Endothelial cell of umbilical vein (primary cell): ENCODE data around the gene GRK1. TPM values are rescaled to one million over a fixed set of nuclear protein-coding genes. Genes with fewer than 3 reads are reported as not detected.

Experiments
- BruUV-seq: library from RNA; stranded (reverse); fragments of 400-500 nt; replicated peaks from 2 replicates; lab custom pipeline; 2021; lab: Mats Ljungman, UMichigan
- CTCF ChIA-PET: fragments of 300-600, 350-600 bp; sonication (Branson Sonifier 250); formaldehyde crosslinking; loops from one replicate; lab custom pipeline; 2021; ENCODE audit warnings: antibody characterized with exemption, inconsistent platforms; lab: Charles Lee
- POLR2A ChIA-PET: fragments of 300-600, 350-600 bp; sonication (Branson Sonifier 250); formaldehyde crosslinking; loops from one replicate; lab custom pipeline; 2021; ENCODE audit warnings: antibody characterized with exemption, inconsistent platforms; lab: Charles Lee
- DNase-seq: peaks from one replicate; pipeline ENCODE4 v3.0.0-alpha.2; 2011; ENCODE audit warnings: low read depth, low spot score
- FAIRE-seq: peaks from 2 replicates; lab custom pipeline; 2011; peaks lifted over from hg19 to GRCh38; lab: Jason Lieb, UNC
- H2AFZ ChIP-seq: 2 replicates; pipeline ENCODE4 v1.6.0; 2012; ENCODE audit warnings: low read depth, low read length, control low read depth, inconsistent platforms
- H3K27ac ChIP-seq: 2 replicates; pipeline ENCODE4 v1.5.1; 2011; ENCODE audit warnings: low read depth, mild to moderate bottlenecking, control low read depth, low read length, moderate library complexity; ENCODE audit not compliant: insufficient read depth
- H3K27me3 ChIP-seq, 2 experiments: 2 replicates each; pipeline versions ENCODE4 v1.6.0 to v1.6.1; 2011; ENCODE audit warnings: low read length in 2 of 2, mixed read lengths in 1 of 2; ENCODE audit not compliant: control insufficient read depth in 2 of 2, insufficient read depth in 2 of 2
- H3K36me3 ChIP-seq, 2 experiments: 2 replicates in 1 of 2; 3 replicates in 1 of 2; pipeline ENCODE4 v1.5.1; 2011; ENCODE audit warnings: low read length in 2 of 2, mild to moderate bottlenecking in 1 of 2, moderate library complexity in 1 of 2; ENCODE audit not compliant: control insufficient read depth in 2 of 2, insufficient read depth in 2 of 2; ENCODE audit errors: extremely low read depth in 1 of 2
- H3K4me1 ChIP-seq: 3 replicates; pipeline ENCODE4 v1.5.1; 2011; ENCODE audit warnings: mild to moderate bottlenecking, low read length; ENCODE audit not compliant: control insufficient read depth, insufficient read depth; ENCODE audit errors: extremely low read depth
- H3K4me2 ChIP-seq: 2 replicates; pipeline ENCODE4 v1.6.1; 2011; ENCODE audit warnings: low read length, control low read depth, mixed read lengths; ENCODE audit not compliant: insufficient read depth
- H3K4me3 ChIP-seq, 3 experiments: fragments of 200-600 bp in 1 of 3; sonication (generic), shearing (Covaris generic) in 1 of 3; replicated peaks in 1 of 3; 2 replicates each; pipeline ENCODE4 v1.5.1; 2011 to 2016; ENCODE audit warnings: control low read depth in 3 of 3, low read length in 3 of 3, mild to moderate bottlenecking in 2 of 3, inconsistent platforms in 1 of 3, low read depth in 1 of 3, moderate library complexity in 1 of 3; ENCODE audit not compliant: insufficient read depth in 1 of 3
- H3K79me2 ChIP-seq: 2 replicates; pipeline ENCODE4 v1.6.0; 2012; ENCODE audit warnings: low read length, inconsistent platforms; ENCODE audit not compliant: control insufficient read depth, insufficient read depth
- H3K9ac ChIP-seq: replicated peaks from 2 replicates; pipeline ENCODE3; 2011; ENCODE audit warnings: low read length, control low read depth; ENCODE audit not compliant: insufficient read depth; ENCODE audit errors: extremely low read depth
- H3K9me1 ChIP-seq: replicated peaks from 3 replicates; pipeline ENCODE4 v1.6.0; 2011; ENCODE audit warnings: mild to moderate bottlenecking, low read length; ENCODE audit not compliant: control insufficient read depth, insufficient read depth; ENCODE audit errors: extremely low read depth
- H3K9me3 ChIP-seq: replicated peaks from 2 replicates; pipeline ENCODE4 v1.5.1; 2012; ENCODE audit warnings: low read length, inconsistent platforms; ENCODE audit not compliant: control insufficient read depth, insufficient read depth
- H4K20me1 ChIP-seq: replicated peaks from 2 replicates; pipeline ENCODE3; 2011; ENCODE audit warnings: mild to moderate bottlenecking, low read length; ENCODE audit not compliant: control insufficient read depth, insufficient read depth; ENCODE audit errors: extremely low read depth
- FOS ChIP-seq: IDR thresholded peaks from 2 replicates; pipeline ENCODE4 v1.6.1; 2011; ENCODE audit warnings: mild to moderate bottlenecking, low read length, moderate library complexity, borderline replicate concordance; ENCODE audit not compliant: insufficient read depth
- GATA2 ChIP-seq: IDR thresholded peaks from 2 replicates; pipeline ENCODE4 v1.7.0; 2011; ENCODE audit warnings: low read depth, mild to moderate bottlenecking, moderate library complexity, mixed read lengths, low read length; ENCODE audit not compliant: insufficient read length, insufficient read depth
- JUN ChIP-seq: IDR thresholded peaks from 2 replicates; pipeline ENCODE4 v1.6.1; 2011; ENCODE audit warnings: borderline replicate concordance, low read depth; ENCODE audit not compliant: insufficient read length, insufficient read depth
- POLR2A ChIP-seq: IDR thresholded peaks from 2 replicates; pipeline ENCODE4 v1.6.1; 2012; ENCODE audit warnings: low read depth, mild to moderate bottlenecking, control low read depth, low read length
- POLR2AphosphoS5 ChIP-seq: IDR thresholded peaks from 2 replicates; pipeline ENCODE4 v1.6.1; 2012; ENCODE audit warnings: low read depth, mild to moderate bottlenecking, control low read depth, low read length, moderate library complexity; ENCODE audit not compliant: insufficient read depth
- dilution Hi-C: fragments of 300-500 bp; cut with MboI; formaldehyde crosslinking; loops from one replicate; pipeline ENCODE4 v1.15.0; 2019; ENCODE audit warnings: low sequenced_read_pairs; ENCODE audit not compliant: extremely low pct_ligation_motif_present
- intact Hi-C: fragments of 100-400 bp; cut with micrococcal nuclease; formaldehyde crosslinking; loops from one replicate; pipeline ENCODE4 v1.10.0; 2022
- polyA plus RNA-seq, 4 experiments: library from polyadenylated mRNA; depleted of rRNA in 3 of 4; stranded (reverse) in 3 of 4; unstranded in 1 of 4; fragments of >200 nt; gene quantifications; 2 replicates each; pipeline versions ENCODE4 v1.2.1 to v1.2.3, GENCODE V29; 2011 to 2012; ENCODE audit warnings: missing spikeins in 1 of 4
- total RNA-seq: library from RNA; stranded (reverse); gene quantifications from 2 replicates; pipeline ENCODE4 v1.2.3, GENCODE V29; 2021
- TF ChIP-seq, protein P1 (sequence below): IDR thresholded peaks from 2 replicates; pipeline ENCODE4 v1.6.1; 2011; ENCODE audit not compliant: insufficient read depth, insufficient read length

GRK1 gene
- total and polyA plus RNA-seq, 2 donors (not counting 3 experiments of a cell fraction or from before 2014, with no cell fraction given), result not detected

GRCh38 chr13:113631341-113632095 is 35.5 kb upstream of the GRK1 start:
- FAIRE-seq (no peak), DNase-seq (no peak)
- Histone ChIP-seq H3K9me3 (no peaks in the 10 kb centered on the region), H3K36me3 (peaks cover 3 to 41% of the 10 kb centered on the region in 2 experiments), H3K4me3 (no peak overlapping the region), H3K4me2 (no peak overlapping the region), H2AFZ (no peak overlapping the region), H3K27ac (no peak overlapping the region), H3K79me2 (peaks cover 42% of the 10 kb centered on the region), H3K27me3 (no peaks in the 10 kb centered on the region), H3K9me1 (no peaks in the 10 kb centered on the region), H3K9ac (no peak overlapping the region), H3K4me1 (no peaks in the 10 kb centered on the region), H4K20me1 (no peaks in the 10 kb centered on the region)
- no TSS peak for BruUV-seq
- POLR2A ChIA-PET, result no interaction called here
- TF ChIP-seq, protein P1, sequence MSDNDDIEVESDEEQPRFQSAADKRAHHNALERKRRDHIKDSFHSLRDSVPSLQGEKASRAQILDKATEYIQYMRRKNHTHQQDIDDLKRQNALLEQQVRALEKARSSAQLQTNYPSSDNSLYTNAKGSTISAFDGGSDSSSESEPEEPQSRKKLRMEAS, result no peak
- no peak for TF ChIP-seq POLR2A
- TF ChIP-seq GATA2, result no peak
- TF ChIP-seq JUN, result no peak
- TF ChIP-seq POLR2AphosphoS5, result no peak
- TF ChIP-seq FOS, result no peak
- CTCF ChIA-PET, result no interaction called here
- intact Hi-C loops (no loop called here), dilution Hi-C loops (no loop called here)
